ENCODE measurements around the gene KRT86. TPM values are rescaled to one million over a fixed set of nuclear protein-coding genes. Genes with fewer than 3 reads are reported as not detected.

KRT86 gene
- polyA plus RNA-seq, 2 of the 4 experiments (the other 2 are of a cell fraction): 23.5 to 378 TPM

GRCh38 chr12:52354200-52354599 lies 79.8 kb downstream of the KRT86 start:
- TF ChIP-seq HES2 (IDR thresholded peaks at IDR 0.05) (no peak), HOXA7 (CRISPR knock-in tag; IDR thresholded peaks at IDR 0.05) (no peak), JUNB (IDR thresholded peaks at IDR 0.05) (no peak), MAZ (IDR thresholded peaks at IDR 0.05; ENCODE audit: borderline replicate concordance, low read depth, low read length) (no peak), FOXS1 (CRISPR knock-in tag; IDR thresholded peaks at IDR 0.05) (no peak)
- Histone ChIP-seq H3K27ac (no peak overlapping the region), H3K4me1 (0 out of 3 replicates have a peak, but pooled peaks cover 3% of the 10 kb centered on the region), H3K4me2 (no peak overlapping the region), H3K9me3 (no peaks in the 10 kb centered on the region), H3K4me3 (no peak overlapping the region)
- POLR2A ChIA-PET: no interaction called here
- DNase-seq (ENCODE audit: low read depth in 1 of 2, low spot score in 1 of 2) (no peak), FAIRE-seq (no peak), ATAC-seq (no peak)
- CTCF ChIA-PET: interaction anchor here (1.3 to 1.9 kb wide), 5 partner anchors 19 to 531 kb away, joined by 4 to 8 read pairs (median 4); no protein-coding TSS in a partner anchor
- WGBS (ENCODE audit: missing lambda C conversion rate): 36% methylated on average over 5 of the region's 5 CpGs

GRCh38 chr12:52355176-52355575 lies 80.7 kb downstream of the KRT86 start:
- no peak for TF ChIP-seq CHD4 (IDR thresholded peaks at IDR 0.05; ENCODE audit: borderline replicate concordance)
- CTCF ChIA-PET: interaction anchor here (0.6 to 1.9 kb wide), 9 partner anchors 11 to 530 kb away, joined by 3 to 8 read pairs (median 4); no protein-coding TSS in a partner anchor
- POLR2A ChIA-PET: no interaction called here
- H3K27ac ChIP-seq: no peak overlapping the region
- WGBS (ENCODE audit: missing lambda C conversion rate): 90% methylated on average over 8 of the region's 8 CpGs
- H3K9me3 ChIP-seq: no peaks in the 10 kb centered on the region
- FAIRE-seq: no peak
- H3K4me1 ChIP-seq: 0 out of 3 replicates have a peak, but pooled peaks cover 3% of the 10 kb centered on the region
- no peak for ATAC-seq
- H3K4me2 ChIP-seq: no peak overlapping the region
- no peak for DNase-seq (ENCODE audit: low read depth in 1 of 2, low spot score in 1 of 2)
- no peak overlapping the region for H3K4me3 ChIP-seq

GRCh38 chr12:52356031-52356761 lies 81.8 kb downstream of the KRT86 start:
- no peak overlapping the region for H3K27ac ChIP-seq
- POLR2A ChIA-PET: no interaction called here
- DNase-seq (ENCODE audit: low read depth in 1 of 2, low spot score in 1 of 2) (no peak), FAIRE-seq (no peak), ATAC-seq (no peak)
- no peak overlapping the region for H3K4me3 ChIP-seq
- 0 out of 3 replicates have a peak, but pooled peaks cover 3% of the 10 kb centered on the region for H3K4me1 ChIP-seq
- TF ChIP-seq, protein P1, sequence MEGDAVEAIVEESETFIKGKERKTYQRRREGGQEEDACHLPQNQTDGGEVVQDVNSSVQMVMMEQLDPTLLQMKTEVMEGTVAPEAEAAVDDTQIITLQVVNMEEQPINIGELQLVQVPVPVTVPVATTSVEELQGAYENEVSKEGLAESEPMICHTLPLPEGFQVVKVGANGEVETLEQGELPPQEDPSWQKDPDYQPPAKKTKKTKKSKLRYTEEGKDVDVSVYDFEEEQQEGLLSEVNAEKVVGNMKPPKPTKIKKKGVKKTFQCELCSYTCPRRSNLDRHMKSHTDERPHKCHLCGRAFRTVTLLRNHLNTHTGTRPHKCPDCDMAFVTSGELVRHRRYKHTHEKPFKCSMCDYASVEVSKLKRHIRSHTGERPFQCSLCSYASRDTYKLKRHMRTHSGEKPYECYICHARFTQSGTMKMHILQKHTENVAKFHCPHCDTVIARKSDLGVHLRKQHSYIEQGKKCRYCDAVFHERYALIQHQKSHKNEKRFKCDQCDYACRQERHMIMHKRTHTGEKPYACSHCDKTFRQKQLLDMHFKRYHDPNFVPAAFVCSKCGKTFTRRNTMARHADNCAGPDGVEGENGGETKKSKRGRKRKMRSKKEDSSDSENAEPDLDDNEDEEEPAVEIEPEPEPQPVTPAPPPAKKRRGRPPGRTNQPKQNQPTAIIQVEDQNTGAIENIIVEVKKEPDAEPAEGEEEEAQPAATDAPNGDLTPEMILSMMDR (IDR thresholded peaks at IDR 0.05): no peak
- TF ChIP-seq ZC3H11A (IDR thresholded peaks at IDR 0.05) (no peak), RAD21 (conservative IDR thresholded peaks at IDR 0.05 in 1 of 2, IDR thresholded peaks at IDR 0.05 in 1 of 2) (no peak), GATA3 (IDR thresholded peaks at IDR 0.05; ENCODE audit: borderline replicate concordance) (no peak), ESRRA (IDR thresholded peaks at IDR 0.05; ENCODE audit: borderline replicate concordance, low read length) (no peak), HES2 (IDR thresholded peaks at IDR 0.05) (no peak), BCL3 (IDR thresholded peaks at IDR 0.05) (no peak), ELK1 (IDR thresholded peaks at IDR 0.05; ENCODE audit: low read depth, low read length) (no peak), POLR2A (IDR thresholded peaks at IDR 0.05; ENCODE audit: low read length) (no peak), KDM5A (IDR thresholded peaks at IDR 0.05) (no peak)
- CTCF ChIA-PET: interaction anchor here (1.3 to 1.9 kb wide), 3 partner anchors 17 to 518 kb away, joined by 3 to 8 read pairs (median 7); no protein-coding TSS in a partner anchor
- no peak overlapping the region for H3K4me2 ChIP-seq
- no peaks in the 10 kb centered on the region for H3K9me3 ChIP-seq
- WGBS (ENCODE audit: missing lambda C conversion rate): 92% methylated on average over 42 of the region's 56 CpGs
